OCI-LY3 (cell line): ENCODE results near the gene FAM107B.

Source experiments
- H2AFZ ChIP-seq: fragments of 200-600, 300-600 bp; shearing (Covaris generic); 2 replicates; pipeline ENCODE4 v1.6.0; 2014; ENCODE audit warnings: antibody characterized with exemption, low read depth, low read length
- H3K27ac ChIP-seq: fragments of 200-600, 300-600 bp; sonication (generic); 2 replicates; pipeline ENCODE4 v1.5.1; 2014; ENCODE audit warnings: mild to moderate bottlenecking, low read length, moderate library complexity, mixed read lengths
- H3K27me3 ChIP-seq: fragments of 200-600, 300-600 bp; sonication (generic); 2 replicates; pipeline ENCODE4 v1.6.1; 2014; ENCODE audit warnings: low read depth, low read length, mixed read lengths
- H3K36me3 ChIP-seq: fragments of 200-600, 300-600 bp; sonication (generic); replicated peaks from 2 replicates; pipeline ENCODE3; 2014; ENCODE audit warnings: low read depth, low read length, mixed read lengths
- H3K4me1 ChIP-seq: fragments of 300-600, 200-600 bp; sonication (generic); 2 replicates; pipeline ENCODE4 v1.6.1; 2014; ENCODE audit warnings: low read length, mixed read lengths
- H3K4me2 ChIP-seq: fragments of 200-600, 300-600 bp; sonication (generic); 2 replicates; pipeline ENCODE4 v1.6.1; 2014; ENCODE audit warnings: low read length, mixed read lengths
- H3K4me3 ChIP-seq: fragments of 300-600, 200-600 bp; sonication (generic); 2 replicates; pipeline ENCODE4 v1.5.1; 2014; ENCODE audit warnings: antibody characterized with exemption, mild to moderate bottlenecking, low read length, moderate library complexity
- H3K79me2 ChIP-seq: fragments of 300-600, 200-600 bp; shearing (Covaris generic); 2 replicates; pipeline ENCODE4 v1.6.1; 2014; ENCODE audit warnings: mild to moderate bottlenecking, low read length, mixed read lengths
- H3K9ac ChIP-seq: fragments of 300-600, 200-600 bp; shearing (Covaris generic); 2 replicates; pipeline ENCODE4 v1.6.0; 2014; ENCODE audit warnings: mild to moderate bottlenecking, low read length, moderate library complexity
- H3K9me3 ChIP-seq: fragments of 200-600, 300-600 bp; shearing (Covaris generic); 2 replicates; pipeline ENCODE4 v1.6.1; 2014; ENCODE audit warnings: low read length, mixed read lengths; ENCODE audit not compliant: insufficient read depth
- H4K20me1 ChIP-seq: fragments of 200-600, 300-600 bp; sonication (generic); 2 replicates; pipeline ENCODE4 v1.6.1; 2016; ENCODE audit warnings: low read length, mixed read lengths; ENCODE audit not compliant: insufficient read depth
- EZH2phosphoT487 ChIP-seq: fragments of 200-600 bp; shearing (Covaris generic); IDR thresholded peaks from 2 replicates; pipeline ENCODE4 v1.6.1; 2018; ENCODE audit warnings: antibody characterized with exemption, mixed run types, low read depth
- TF ChIP-seq, protein P1 (sequence below): fragments of 200-600, 300-600 bp; sonication (generic); IDR thresholded peaks from 2 replicates; pipeline ENCODE4 v1.5.1; 2014; ENCODE audit warnings: antibody characterized with exemption, low read length, low read depth

Gene FAM107B

DNA sequence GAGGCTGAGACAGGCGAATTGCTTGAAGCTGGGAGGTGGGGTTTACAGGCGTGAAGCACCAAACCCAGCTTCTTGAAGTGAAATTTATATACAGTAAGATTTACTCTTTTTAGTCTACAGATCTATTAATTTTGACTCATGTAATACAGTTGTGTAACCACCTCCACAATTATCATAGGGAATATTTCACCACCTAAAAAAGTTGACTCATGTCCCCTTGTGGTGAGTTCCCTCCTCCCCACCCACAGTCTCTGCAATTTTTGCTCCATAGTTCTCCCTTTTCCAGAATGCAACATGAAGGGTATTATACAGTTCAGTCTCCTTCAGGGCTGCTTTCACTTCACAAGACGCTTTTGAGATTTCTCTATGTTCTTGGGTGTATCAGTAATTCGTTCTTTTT lies 156.8 kb downstream of the FAM107B start:
- Histone ChIP-seq H3K79me2 (no peaks in the 10 kb centered on the region), H4K20me1 (no peaks in the 10 kb centered on the region), H3K27me3 (no peaks in the 10 kb centered on the region), H3K36me3 (no peaks in the 10 kb centered on the region), H3K4me3 (no peak overlapping the region), H3K4me2 (no peak overlapping the region), H2AFZ (no peak overlapping the region), H3K9me3 (no peaks in the 10 kb centered on the region), H3K4me1 (peaks cover 13% of the 10 kb centered on the region), H3K27ac (no peak overlapping the region), H3K9ac (no peak overlapping the region)
- TF ChIP-seq EZH2phosphoT487: no peak
- TF ChIP-seq, protein P1, sequence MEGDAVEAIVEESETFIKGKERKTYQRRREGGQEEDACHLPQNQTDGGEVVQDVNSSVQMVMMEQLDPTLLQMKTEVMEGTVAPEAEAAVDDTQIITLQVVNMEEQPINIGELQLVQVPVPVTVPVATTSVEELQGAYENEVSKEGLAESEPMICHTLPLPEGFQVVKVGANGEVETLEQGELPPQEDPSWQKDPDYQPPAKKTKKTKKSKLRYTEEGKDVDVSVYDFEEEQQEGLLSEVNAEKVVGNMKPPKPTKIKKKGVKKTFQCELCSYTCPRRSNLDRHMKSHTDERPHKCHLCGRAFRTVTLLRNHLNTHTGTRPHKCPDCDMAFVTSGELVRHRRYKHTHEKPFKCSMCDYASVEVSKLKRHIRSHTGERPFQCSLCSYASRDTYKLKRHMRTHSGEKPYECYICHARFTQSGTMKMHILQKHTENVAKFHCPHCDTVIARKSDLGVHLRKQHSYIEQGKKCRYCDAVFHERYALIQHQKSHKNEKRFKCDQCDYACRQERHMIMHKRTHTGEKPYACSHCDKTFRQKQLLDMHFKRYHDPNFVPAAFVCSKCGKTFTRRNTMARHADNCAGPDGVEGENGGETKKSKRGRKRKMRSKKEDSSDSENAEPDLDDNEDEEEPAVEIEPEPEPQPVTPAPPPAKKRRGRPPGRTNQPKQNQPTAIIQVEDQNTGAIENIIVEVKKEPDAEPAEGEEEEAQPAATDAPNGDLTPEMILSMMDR: no peak

DNA sequence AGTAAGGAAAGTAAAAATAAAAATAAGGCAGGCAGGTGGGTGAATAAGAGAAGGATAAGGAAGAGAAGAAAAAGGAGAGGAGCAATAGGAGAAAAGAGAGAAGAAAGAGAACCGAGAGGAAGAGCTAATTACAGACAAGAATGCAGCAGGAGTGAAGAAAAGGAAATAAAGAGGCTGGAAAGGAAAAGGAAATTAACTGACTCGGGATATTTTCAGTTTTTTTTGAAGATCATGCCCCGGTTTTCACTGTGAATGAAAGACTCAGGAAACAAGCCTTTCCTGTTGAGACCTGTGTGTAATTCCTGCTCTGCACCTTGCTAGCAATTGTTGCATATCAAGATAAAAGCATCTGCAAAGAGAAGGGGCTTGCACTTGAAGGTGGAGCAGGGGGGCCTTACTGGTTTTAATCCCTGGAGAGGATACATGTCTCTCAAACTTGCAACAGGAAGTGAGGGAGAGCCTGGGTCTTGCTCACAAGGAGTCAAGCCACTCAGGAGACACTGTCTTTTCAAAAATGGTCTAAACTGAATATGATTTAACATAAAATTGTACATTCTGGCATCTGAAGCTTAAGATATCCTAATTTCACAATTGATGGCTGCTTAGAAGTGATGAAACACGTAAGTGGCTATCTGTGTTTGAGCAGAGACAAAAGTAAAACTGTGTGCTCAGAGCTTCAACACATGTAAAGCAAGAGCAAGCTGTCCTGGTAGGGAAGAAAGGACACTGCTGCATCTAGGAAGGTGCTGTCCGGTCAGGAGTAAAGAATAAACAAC lies 157.6 kb downstream of the FAM107B start:
- peaks cover 19% of the 10 kb centered on the region for H3K4me1 ChIP-seq
- H4K20me1 ChIP-seq: no peaks in the 10 kb centered on the region
- no peak overlapping the region for H3K4me2 ChIP-seq
- H3K36me3 ChIP-seq: no peaks in the 10 kb centered on the region
- no peak overlapping the region for H3K27ac ChIP-seq
- H2AFZ ChIP-seq: peak overlapping the region; percentile 70; the same call in 1 of the 2 replicates
- no peaks in the 10 kb centered on the region for H3K9me3 ChIP-seq
- TF ChIP-seq, protein P1: no peak
- no peak for TF ChIP-seq EZH2phosphoT487
- H3K4me3 ChIP-seq: no peak overlapping the region
- no peaks in the 10 kb centered on the region for H3K27me3 ChIP-seq
- H3K79me2 ChIP-seq: no peaks in the 10 kb centered on the region
- H3K9ac ChIP-seq: no peak overlapping the region

DNA sequence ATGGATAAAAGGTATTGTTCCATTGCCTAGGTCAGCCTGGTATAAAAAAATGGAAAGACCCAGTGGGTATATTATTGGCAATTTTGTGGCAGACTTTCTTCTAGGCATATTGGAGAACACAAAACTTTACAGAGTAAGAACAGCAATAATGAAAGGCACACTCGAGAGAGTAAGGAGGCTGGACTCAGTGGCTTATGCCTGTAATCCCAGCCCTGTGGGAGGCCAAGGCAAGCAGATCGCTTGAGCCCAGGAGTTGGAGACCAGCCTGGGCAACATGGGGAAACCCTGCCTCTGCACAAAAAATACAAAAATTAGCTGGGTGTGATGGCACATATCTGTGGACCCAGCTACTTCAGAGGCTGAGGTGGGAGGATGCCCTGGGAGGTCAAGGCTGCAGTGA lies 158.2 kb downstream of the FAM107B start:
- H3K9ac ChIP-seq: no peak overlapping the region
- TF ChIP-seq, protein P1: no peak
- TF ChIP-seq EZH2phosphoT487: no peak
- no peak overlapping the region for H3K4me2 ChIP-seq
- H3K79me2 ChIP-seq: no peaks in the 10 kb centered on the region
- H3K27me3 ChIP-seq: no peaks in the 10 kb centered on the region
- H3K27ac ChIP-seq: no peak overlapping the region
- H4K20me1 ChIP-seq: no peaks in the 10 kb centered on the region
- no peaks in the 10 kb centered on the region for H3K9me3 ChIP-seq
- no peaks in the 10 kb centered on the region for H3K36me3 ChIP-seq
- peaks cover 23% of the 10 kb centered on the region for H3K4me1 ChIP-seq
- no peak overlapping the region for H3K4me3 ChIP-seq
- no peak overlapping the region for H2AFZ ChIP-seq

DNA sequence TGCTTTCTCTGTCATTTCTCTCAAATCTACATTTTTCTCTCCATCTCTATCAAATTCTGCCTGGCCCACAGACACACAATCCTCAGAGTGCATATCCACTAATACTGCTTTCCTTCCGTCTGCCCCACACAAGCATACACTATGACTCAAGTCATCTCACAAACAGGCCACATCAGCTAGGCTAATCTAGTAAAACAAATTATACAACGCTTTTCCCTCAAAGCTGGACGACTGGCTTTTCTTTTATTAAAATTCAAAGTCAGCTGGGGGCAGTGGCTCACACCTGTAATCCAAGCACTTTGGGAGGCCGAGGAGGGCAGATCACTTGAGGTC lies 161.1 kb downstream of the FAM107B start:
- Histone ChIP-seq H3K9ac (no peak overlapping the region), H3K36me3 (no peaks in the 10 kb centered on the region), H3K4me2 (peak overlapping the region; percentile 64), H3K4me3 (no peak overlapping the region), H4K20me1 (no peaks in the 10 kb centered on the region), H2AFZ (0 out of 2 replicates have a peak overlapping the region, but pooled peaks have one; percentile 46), H3K27me3 (no peaks in the 10 kb centered on the region), H3K4me1 (peaks cover 34% of the 10 kb centered on the region), H3K79me2 (no peaks in the 10 kb centered on the region), H3K9me3 (no peaks in the 10 kb centered on the region), H3K27ac (peak overlapping the region; percentile 15; the same call in 1 of the 2 replicates)
- TF ChIP-seq, protein P1: no peak
- no peak for TF ChIP-seq EZH2phosphoT487
